ENCODE measurements around the gene TRPM6.

- no peak for TF ChIP-seq CTCF (conservative IDR thresholded peaks at IDR 0.05; ENCODE audit: low read length)
- TF ChIP-seq EZH2phosphoT487 (IDR thresholded peaks at IDR 0.05; ENCODE audit: borderline replicate concordance, low read depth, low read length) = no peak
Observed at GRCh38 chr9:74846766-74847165, 41.0 kb downstream of the TRPM6 start.

All from OCI-LY7 (cell line).